Mucosa of descending colon (tissue), 3 donors: ENCODE measurements around the gene DNAH8. TPM values are rescaled to one million over a fixed set of nuclear protein-coding genes. Genes with fewer than 3 reads are reported as not detected.

Source experiments
- ATAC-seq: fragments of 200-7000 bp; cut with Tn5 transposase; one replicate; pipeline ENCODE4 v1.9.1; 2020; ENCODE audit warnings: mild to moderate bottlenecking, moderate library complexity
- DNase-seq, 3 donors: peaks; one replicate each; pipeline ENCODE4 v3.0.0-alpha.2; 2020
- H3K36me3 ChIP-seq: fragments of 200-600 bp; one replicate; pipeline ENCODE4 v1.8.0; 2021; ENCODE audit warnings: low read depth, mild to moderate bottlenecking
- H3K4me1 ChIP-seq: fragments of 200-600 bp; one replicate; pipeline ENCODE4 v1.8.0; 2021; ENCODE audit warnings: low read depth, mild to moderate bottlenecking
- H3K4me3 ChIP-seq: fragments of 200-600 bp; one replicate; pipeline ENCODE4 v1.8.0; 2021; ENCODE audit warnings: mild to moderate bottlenecking
- H3K9me3 ChIP-seq: fragments of 200-600 bp; one replicate; pipeline ENCODE4 v1.8.0; 2021; ENCODE audit warnings: mild to moderate bottlenecking
- intact Hi-C, 2 donors: fragments of 100-400 bp; cut with DNase I in 1 of 2; cut with micrococcal nuclease in 1 of 2; formaldehyde crosslinking; loops; one replicate each; pipeline versions ENCODE4 v1.11.0 to v1.11.1; 2022; cut with DNase I, micrococcal nuclease
- total RNA-seq, 3 donors: library from RNA; stranded (reverse); fragmentation: NEBNext Ultra II Directional in 2 of 3; extraction: Animal tissue kit (Norgen Biotek cat#: 25700) in 2 of 3; gene quantifications; one replicate each; pipeline versions ENCODE4 v1.2.1 to v1.2.4, GENCODE V29; 2021 to 2023
- TF ChIP-seq, protein P1 (sequence below): fragments of 200-600 bp; IDR thresholded peaks from one replicate; pipeline ENCODE4 v1.8.0; 2022; ENCODE audit warnings: antibody characterized with exemption, mild to moderate bottlenecking
- donor health status: DM: no; HTN: no; CAD: no; lungs with moderate emphysema.
- donor health status: DM: no; HTN: no; CAD: no.
- donor health status: DM: no; HTN: yes; CAD: no.

DNAH8 gene
- total RNA-seq, 3 donors from 2014 or later = 0.03 TPM; not detected in 1

DNA sequence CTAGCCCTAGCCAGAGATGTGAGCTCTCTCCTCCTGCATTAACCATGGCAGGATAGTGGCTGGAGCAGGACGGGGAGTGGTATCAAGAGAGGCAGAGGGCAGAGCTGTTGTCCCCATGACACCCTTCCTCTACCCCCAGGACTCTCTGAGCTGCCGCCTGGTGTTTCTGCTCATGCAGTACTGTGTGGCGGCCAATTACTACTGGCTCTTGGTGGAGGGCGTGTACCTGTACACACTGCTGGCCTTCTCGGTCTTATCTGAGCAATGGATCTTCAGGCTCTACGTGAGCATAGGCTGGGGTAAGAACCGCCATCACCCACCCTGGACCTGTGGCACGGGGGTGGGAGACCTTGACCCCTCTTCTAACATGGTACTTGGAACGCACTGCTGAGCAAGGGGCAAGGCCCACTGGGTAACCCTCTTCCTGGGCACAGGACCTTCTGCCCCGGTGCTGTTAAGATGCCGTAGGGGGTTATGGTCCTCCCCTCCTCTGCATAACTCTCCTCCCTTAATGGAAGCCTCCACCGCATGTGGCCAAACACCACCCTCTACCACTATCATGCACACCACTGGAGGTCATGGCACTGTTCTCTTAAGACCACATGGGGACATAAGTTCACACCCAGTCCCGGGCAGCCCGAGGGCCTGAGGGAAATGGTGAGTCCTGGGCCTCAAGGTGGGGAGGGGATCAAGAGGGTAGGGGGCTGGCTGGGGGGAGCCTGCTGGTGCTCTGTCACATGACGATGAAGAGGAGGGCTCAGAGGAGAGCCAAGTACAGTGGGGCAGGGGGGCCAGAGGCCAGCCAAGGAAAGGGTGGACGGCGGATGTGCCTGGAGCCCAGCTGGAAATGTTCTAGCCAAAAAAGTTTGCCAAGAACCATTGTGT is 358.6 kb downstream of the DNAH8 start:
- intact Hi-C loops = no loop called here
- TF ChIP-seq, protein P1, sequence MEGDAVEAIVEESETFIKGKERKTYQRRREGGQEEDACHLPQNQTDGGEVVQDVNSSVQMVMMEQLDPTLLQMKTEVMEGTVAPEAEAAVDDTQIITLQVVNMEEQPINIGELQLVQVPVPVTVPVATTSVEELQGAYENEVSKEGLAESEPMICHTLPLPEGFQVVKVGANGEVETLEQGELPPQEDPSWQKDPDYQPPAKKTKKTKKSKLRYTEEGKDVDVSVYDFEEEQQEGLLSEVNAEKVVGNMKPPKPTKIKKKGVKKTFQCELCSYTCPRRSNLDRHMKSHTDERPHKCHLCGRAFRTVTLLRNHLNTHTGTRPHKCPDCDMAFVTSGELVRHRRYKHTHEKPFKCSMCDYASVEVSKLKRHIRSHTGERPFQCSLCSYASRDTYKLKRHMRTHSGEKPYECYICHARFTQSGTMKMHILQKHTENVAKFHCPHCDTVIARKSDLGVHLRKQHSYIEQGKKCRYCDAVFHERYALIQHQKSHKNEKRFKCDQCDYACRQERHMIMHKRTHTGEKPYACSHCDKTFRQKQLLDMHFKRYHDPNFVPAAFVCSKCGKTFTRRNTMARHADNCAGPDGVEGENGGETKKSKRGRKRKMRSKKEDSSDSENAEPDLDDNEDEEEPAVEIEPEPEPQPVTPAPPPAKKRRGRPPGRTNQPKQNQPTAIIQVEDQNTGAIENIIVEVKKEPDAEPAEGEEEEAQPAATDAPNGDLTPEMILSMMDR = no peak
- DNase-seq (no peak), ATAC-seq (no peak)
- Histone ChIP-seq H3K4me3 (no peak overlapping the region), H3K36me3 (no peaks in the 10 kb centered on the region), H3K9me3 (no peaks in the 10 kb centered on the region), H3K4me1 (no peaks in the 10 kb centered on the region)

DNA sequence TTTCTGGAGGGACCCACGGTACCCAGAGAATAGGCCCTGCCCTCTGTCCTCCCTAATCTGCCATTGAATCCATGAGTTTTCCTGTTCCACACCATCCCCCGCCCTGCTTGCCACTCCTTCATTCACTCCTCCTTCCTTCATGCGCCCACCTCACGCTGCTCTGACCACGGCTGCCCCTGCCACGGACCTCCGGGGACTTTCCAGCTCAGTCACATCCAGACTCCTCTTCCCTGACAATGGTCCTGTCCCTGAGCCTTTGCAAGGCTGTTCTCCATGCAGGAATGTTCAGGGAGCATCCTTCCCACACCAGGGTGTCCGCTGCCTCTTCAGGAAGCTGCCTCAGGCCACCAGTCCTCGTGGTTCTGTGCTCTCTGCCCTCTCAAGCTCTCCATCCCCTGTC is 359.4 kb downstream of the DNAH8 start:
- TF ChIP-seq, protein P1 = no peak
- no peaks in the 10 kb centered on the region for H3K36me3 ChIP-seq
- H3K4me3 ChIP-seq = no peak overlapping the region
- H3K9me3 ChIP-seq = no peaks in the 10 kb centered on the region
- intact Hi-C loops = no loop called here
- DNase-seq (no peak), ATAC-seq (no peak)
- H3K4me1 ChIP-seq = no peaks in the 10 kb centered on the region

DNA sequence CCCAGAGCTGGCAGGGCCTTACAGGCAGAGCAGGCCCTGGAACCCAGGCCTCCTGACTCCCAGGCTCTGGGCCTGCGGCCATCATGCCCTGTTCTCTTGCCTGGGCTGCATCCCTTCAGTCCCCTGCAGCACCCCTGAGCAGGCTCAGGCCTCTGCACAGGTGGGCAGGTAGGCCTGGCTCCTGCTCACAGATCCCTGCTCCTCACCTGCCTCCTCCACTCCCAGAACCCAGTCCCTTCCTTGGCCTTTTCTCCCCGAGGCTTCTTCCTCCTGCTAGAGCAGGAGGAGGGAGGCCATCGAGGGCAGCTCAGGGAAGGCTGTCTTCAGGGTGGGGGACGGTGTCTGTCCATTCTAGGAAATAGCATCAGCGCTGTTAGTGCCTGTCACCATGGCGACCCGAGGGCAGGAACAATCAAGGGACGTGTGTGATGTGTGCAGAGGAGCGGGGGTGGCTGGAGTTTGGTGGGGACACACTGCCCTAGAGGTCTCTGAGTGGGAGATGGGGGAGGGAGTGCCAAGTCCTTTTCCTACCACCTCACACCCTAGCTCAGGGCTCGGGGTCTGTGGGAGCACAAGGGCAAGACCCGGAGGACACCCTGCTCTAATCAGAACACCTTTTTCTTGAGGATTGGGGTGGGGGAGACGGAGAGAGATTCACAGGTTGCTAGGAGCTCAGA is 360.0 kb downstream of the DNAH8 start:
- DNase-seq (no peak), ATAC-seq (no peak)
- intact Hi-C loops = no loop called here
- TF ChIP-seq, protein P1 = no peak
- Histone ChIP-seq H3K36me3 (no peaks in the 10 kb centered on the region), H3K4me3 (no peak overlapping the region), H3K9me3 (no peaks in the 10 kb centered on the region), H3K4me1 (no peaks in the 10 kb centered on the region)

DNA sequence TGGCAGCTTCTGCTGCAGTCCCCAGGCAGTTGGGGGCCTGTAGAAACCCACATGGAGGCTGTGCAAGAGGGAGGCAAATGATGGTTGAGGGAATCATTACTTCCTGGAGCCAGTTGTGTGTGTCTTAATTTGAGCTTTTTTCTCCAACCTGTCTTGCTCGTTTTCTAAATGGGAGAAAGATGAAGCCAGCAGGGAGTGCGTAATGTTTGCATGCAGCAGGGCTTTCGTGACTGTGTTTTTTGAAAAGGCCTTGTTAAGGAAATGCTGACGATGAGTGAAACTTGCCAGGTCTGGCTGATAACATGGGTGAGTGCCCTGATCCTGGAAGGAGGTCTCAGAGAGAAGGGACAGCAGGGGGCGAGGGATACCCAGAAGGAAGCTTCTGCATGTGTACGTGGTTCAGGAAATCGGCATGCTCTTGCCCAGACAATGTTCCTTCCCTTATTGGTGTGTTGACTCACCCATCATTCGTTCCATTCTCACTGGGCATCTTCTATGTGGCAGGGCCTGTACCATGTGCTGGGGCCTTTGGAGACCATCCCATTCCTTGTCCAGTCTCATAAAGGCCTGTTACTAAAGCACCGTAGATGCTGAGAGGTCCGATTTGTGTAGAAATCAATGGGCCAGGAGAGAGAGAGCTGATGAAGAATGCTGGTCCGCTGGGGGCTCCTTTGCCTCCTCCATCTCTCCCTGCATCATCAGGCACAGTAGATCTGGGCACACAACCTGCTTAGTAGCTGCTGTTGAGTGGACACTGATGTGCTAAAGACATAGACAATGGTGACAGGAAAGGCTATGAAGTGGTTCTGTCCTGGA is 360.9 kb downstream of the DNAH8 start:
- no peaks in the 10 kb centered on the region for H3K9me3 ChIP-seq
- H3K4me3 ChIP-seq = no peak overlapping the region
- no peaks in the 10 kb centered on the region for H3K36me3 ChIP-seq
- DNase-seq = no peak
- intact Hi-C loops = no loop called here
- TF ChIP-seq, protein P1 = no peak
- no peak for ATAC-seq
- H3K4me1 ChIP-seq = no peaks in the 10 kb centered on the region

DNA sequence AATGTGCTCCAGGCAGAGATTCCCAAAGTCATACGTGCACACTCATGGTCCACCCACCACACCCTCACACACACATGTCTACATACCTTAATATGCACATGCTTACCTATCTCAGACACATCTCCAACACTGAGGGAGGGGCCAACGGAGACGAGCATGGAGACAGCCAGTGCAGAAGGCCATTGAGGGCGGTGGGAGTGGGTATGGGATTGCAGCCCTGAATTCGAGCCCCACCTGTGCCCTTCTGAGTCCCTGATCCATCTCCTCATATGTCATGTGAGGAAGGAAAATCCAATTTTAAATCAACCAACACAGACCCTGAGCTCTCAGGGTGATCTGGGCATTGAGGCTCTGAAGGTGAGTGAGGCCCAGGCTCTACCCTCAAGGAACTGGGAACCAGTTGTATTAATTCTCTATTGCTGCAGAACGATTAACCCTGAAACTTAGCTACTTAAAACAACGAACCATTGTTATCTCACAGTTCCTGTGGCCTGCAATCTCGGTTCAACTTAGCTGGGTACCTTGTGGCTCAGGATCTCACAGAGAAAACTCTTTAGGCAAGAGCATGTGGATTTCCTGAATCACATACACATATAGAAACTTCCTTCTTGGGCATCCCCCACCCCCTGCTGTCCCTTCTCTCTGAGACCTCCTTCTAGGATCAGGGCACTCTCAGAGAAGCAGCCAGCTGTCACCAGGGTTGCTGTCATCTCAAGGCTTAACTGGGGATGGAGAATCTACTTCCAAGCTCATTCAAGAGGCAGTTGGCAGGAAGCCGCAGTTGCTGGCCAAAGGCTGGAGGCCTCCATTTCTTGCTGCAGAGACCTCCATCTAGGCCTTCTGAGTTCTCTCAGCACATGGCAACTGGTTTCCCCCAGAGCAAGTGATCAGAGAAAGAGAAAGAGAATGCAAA is 361.8 kb downstream of the DNAH8 start:
- ATAC-seq = no peak
- no peak overlapping the region for H3K4me3 ChIP-seq
- intact Hi-C loops = no loop called here
- no peak for DNase-seq
- no peaks in the 10 kb centered on the region for H3K9me3 ChIP-seq
- H3K36me3 ChIP-seq = no peaks in the 10 kb centered on the region
- TF ChIP-seq, protein P1 = no peak
- H3K4me1 ChIP-seq = no peaks in the 10 kb centered on the region
